Hepatocyte (in vitro differentiated cells): Measurements from ENCODE around the gene GNAO1. TPM values are rescaled to one million over a fixed set of nuclear protein-coding genes. Genes with fewer than 3 reads are reported as not detected.

Source experiments
- DNase-seq: peaks from one replicate; pipeline ENCODE4 v3.0.0-alpha.2; 2016; ENCODE audit warnings: low spot score
- H2AFZ ChIP-seq: fragments of 200-600 bp; sonication (generic); 2 replicates; pipeline ENCODE4 v1.6.0; 2016; ENCODE audit warnings: antibody characterized with exemption, mild to moderate bottlenecking
- H3K27ac ChIP-seq: fragments of 200-600 bp; sonication (generic); 2 replicates; pipeline ENCODE4 v1.5.1; 2016; ENCODE audit warnings: mild to moderate bottlenecking
- H3K27me3 ChIP-seq: fragments of 200-600 bp; sonication (generic); 2 replicates; pipeline ENCODE4 v1.6.1; 2016
- H3K36me3 ChIP-seq: fragments of 200-600 bp; sonication (generic); replicated peaks from 2 replicates; pipeline ENCODE4 v1.5.1; 2016; ENCODE audit warnings: low read depth; ENCODE audit not compliant: insufficient read depth
- H3K4me1 ChIP-seq: fragments of 200-600 bp; sonication (generic); 2 replicates; pipeline ENCODE4 v1.5.1; 2016; ENCODE audit warnings: mild to moderate bottlenecking, moderate library complexity; ENCODE audit not compliant: insufficient read depth
- H3K4me2 ChIP-seq: fragments of 200-600 bp; sonication (generic); 2 replicates; pipeline ENCODE4 v1.6.0; 2016
- H3K4me3 ChIP-seq: fragments of 200-600 bp; sonication (generic); 2 replicates; pipeline ENCODE4 v1.5.1; 2016; ENCODE audit warnings: mild to moderate bottlenecking
- H3K79me2 ChIP-seq: fragments of 200-600 bp; sonication (generic); 2 replicates; pipeline ENCODE4 v1.6.0; 2017; ENCODE audit warnings: mild to moderate bottlenecking
- H3K9me2 ChIP-seq: fragments of 200-600 bp; sonication (generic); replicated peaks from 2 replicates; pipeline ENCODE4 v1.6.0; 2017; ENCODE audit warnings: mild to moderate bottlenecking; ENCODE audit not compliant: insufficient read depth
- H3K9me3 ChIP-seq: fragments of 200-600 bp; sonication (generic); 2 replicates; pipeline ENCODE4 v1.5.1; 2016; ENCODE audit warnings: low read depth, mild to moderate bottlenecking
- H4K20me1 ChIP-seq: fragments of 200-600 bp; sonication (generic); 2 replicates; pipeline ENCODE4 v1.6.0; 2016; ENCODE audit warnings: mild to moderate bottlenecking; ENCODE audit not compliant: insufficient read depth, poor library complexity, severe bottlenecking
- CTCF ChIP-seq: fragments of 200-600 bp; sonication (generic); IDR thresholded peaks from 2 replicates; pipeline ENCODE4 v1.5.1; 2016; ENCODE audit warnings: antibody characterized with exemption, mild to moderate bottlenecking; ENCODE audit not compliant: poor library complexity
- EZH2 ChIP-seq: fragments of 200-600 bp; sonication (generic); IDR thresholded peaks from 2 replicates; pipeline ENCODE4 v1.6.1; 2016; ENCODE audit warnings: antibody characterized with exemption, mild to moderate bottlenecking, borderline replicate concordance
- EZH2phosphoT487 ChIP-seq: fragments of 200-600 bp; sonication (generic); IDR thresholded peaks from one replicate; pipeline ENCODE4 v1.6.1; 2018; ENCODE audit warnings: antibody characterized with exemption, mild to moderate bottlenecking, low read depth, moderate library complexity; ENCODE audit not compliant: unreplicated experiment, severe bottlenecking
- WGBS: methylation state at CpG from one replicate; pipeline ENCODE4 v1.1.6; 2016; ENCODE audit warnings: low lambda C conversion rate; ENCODE audit errors: missing lambda C conversion rate; 5-methylcytosine and 5-hydroxymethylcytosine counted together
- polyA plus RNA-seq: library from polyadenylated mRNA; unstranded; fragments of >200 nt; fragmentation: Nextera tagmentation; extraction: Ambion mirVana; gene quantifications from 2 replicates; pipeline ENCODE4 v1.2.1, GENCODE V29; 2016
- total RNA-seq: library from RNA; depleted of rRNA; stranded (reverse); fragments of >200 nt; gene quantifications from 2 replicates; pipeline ENCODE4 v1.2.3, GENCODE V29; 2014

GNAO1 gene
- total and polyA plus RNA-seq, 2 experiments from 2014 or later = 0.77 to 2.2 TPM

GRCh38 chr16:56357241-56357764, 166.0 kb downstream of the GNAO1 start:
- DNase-seq = peak; percentile 55

GRCh38 chr16:56357765-56358322, 166.6 kb downstream of the GNAO1 start:
- no peak for DNase-seq
- H4K20me1 ChIP-seq = no peaks in the 10 kb centered on the region

More at GRCh38 chr16:56357241-56357764, 166.0 kb downstream of the GNAO1 start:
- peaks cover 21% of the 10 kb centered on the region for H3K4me1 ChIP-seq
- no peaks in the 10 kb centered on the region for H3K9me2 ChIP-seq
- peak overlapping the region; percentile 78 for H3K27ac ChIP-seq
- WGBS = 37% methylated on average over 12 of the region's 13 CpGs
- peak overlapping the region; percentile 24 for H3K4me3 ChIP-seq
- no peaks in the 10 kb centered on the region for H3K79me2 ChIP-seq
- no peaks in the 10 kb centered on the region for H3K36me3 ChIP-seq
- H3K4me2 ChIP-seq = peak overlapping the region; percentile 81
- TF ChIP-seq CTCF (no peak), EZH2phosphoT487 (no peak), EZH2 (no peak)
- no peaks in the 10 kb centered on the region for H3K27me3 ChIP-seq
- peak overlapping the region; percentile 59 for H2AFZ ChIP-seq
- H3K9me3 ChIP-seq = no peaks in the 10 kb centered on the region
- no peaks in the 10 kb centered on the region for H4K20me1 ChIP-seq

GRCh38 chr16:56360117-56361008, 169.1 kb downstream of the GNAO1 start:
- no peak overlapping the region for H2AFZ ChIP-seq
- 96% methylated on average over 15 of the region's 15 CpGs for WGBS
- peak overlapping the region; percentile 24 for H3K27ac ChIP-seq
- H3K27me3 ChIP-seq = no peaks in the 10 kb centered on the region
- H3K4me3 ChIP-seq = no peak overlapping the region
- TF ChIP-seq EZH2phosphoT487 = no peak
- no peak for TF ChIP-seq CTCF
- no peak for TF ChIP-seq EZH2
- H3K79me2 ChIP-seq = no peaks in the 10 kb centered on the region
- H4K20me1 ChIP-seq = no peaks in the 10 kb centered on the region
- no peaks in the 10 kb centered on the region for H3K36me3 ChIP-seq
- H3K9me2 ChIP-seq = no peaks in the 10 kb centered on the region
- no peak overlapping the region for H3K4me2 ChIP-seq
- peaks cover 21% of the 10 kb centered on the region for H3K4me1 ChIP-seq
- DNase-seq = no peak
- no peaks in the 10 kb centered on the region for H3K9me3 ChIP-seq

More at GRCh38 chr16:56357765-56358322, 166.6 kb downstream of the GNAO1 start:
- peaks cover 21% of the 10 kb centered on the region for H3K4me1 ChIP-seq
- H3K9me2 ChIP-seq = no peaks in the 10 kb centered on the region
- peak overlapping the region; percentile 59 for H2AFZ ChIP-seq
- no peaks in the 10 kb centered on the region for H3K9me3 ChIP-seq
- TF ChIP-seq EZH2phosphoT487 = no peak
- no peak for TF ChIP-seq CTCF
- TF ChIP-seq EZH2 = no peak
- 84% methylated on average over 13 of the region's 13 CpGs for WGBS
- no peaks in the 10 kb centered on the region for H3K27me3 ChIP-seq
- no peak overlapping the region for H3K4me3 ChIP-seq
- peak overlapping the region; percentile 78 for H3K27ac ChIP-seq
- peak overlapping the region; percentile 81 for H3K4me2 ChIP-seq
- H3K79me2 ChIP-seq = no peaks in the 10 kb centered on the region
- H3K36me3 ChIP-seq = no peaks in the 10 kb centered on the region
